Activated T-cell treated with anti-CD3 and anti-CD28 coated beads, Interleukin-2, amount 50 U/mL, for 24 hours (primary cell): ENCODE results near the gene RRN3.
A peak's percentile ranks its signal among the peaks of the same experiment; 100 is the strongest.
"Not testable (repeated sequence)": the region's sequence is repeated elsewhere in the genome, so short reads cannot be mapped to it uniquely, and the experiment has no call there.

Experiments
- DNase-seq: peaks from one replicate; pipeline ENCODE4 v3.0.0-alpha.2; 2020
- H3K27ac Mint-ChIP-seq: 2 replicates; pipeline ENCODE4 v1.8.0; 2020; ENCODE audit warnings: mild to moderate bottlenecking, mixed read lengths
- H3K27me3 Mint-ChIP-seq: 2 replicates; pipeline ENCODE4 v1.8.0; 2020; ENCODE audit warnings: mixed read lengths
- H3K36me3 Mint-ChIP-seq: 2 replicates; pipeline ENCODE4 v1.8.0; 2020; ENCODE audit warnings: low read depth, mixed read lengths
- H3K4me1 Mint-ChIP-seq: 2 replicates; pipeline ENCODE4 v1.8.0; 2020; ENCODE audit warnings: low read depth, mixed read lengths
- H3K4me3 Mint-ChIP-seq: 2 replicates; pipeline ENCODE4 v1.8.0; 2020; ENCODE audit warnings: mild to moderate bottlenecking, moderate library complexity, mixed read lengths
- H3K9me3 Mint-ChIP-seq: 2 replicates; pipeline ENCODE4 v1.8.0; 2020; ENCODE audit warnings: mixed read lengths

The RRN3 gene

DNA sequence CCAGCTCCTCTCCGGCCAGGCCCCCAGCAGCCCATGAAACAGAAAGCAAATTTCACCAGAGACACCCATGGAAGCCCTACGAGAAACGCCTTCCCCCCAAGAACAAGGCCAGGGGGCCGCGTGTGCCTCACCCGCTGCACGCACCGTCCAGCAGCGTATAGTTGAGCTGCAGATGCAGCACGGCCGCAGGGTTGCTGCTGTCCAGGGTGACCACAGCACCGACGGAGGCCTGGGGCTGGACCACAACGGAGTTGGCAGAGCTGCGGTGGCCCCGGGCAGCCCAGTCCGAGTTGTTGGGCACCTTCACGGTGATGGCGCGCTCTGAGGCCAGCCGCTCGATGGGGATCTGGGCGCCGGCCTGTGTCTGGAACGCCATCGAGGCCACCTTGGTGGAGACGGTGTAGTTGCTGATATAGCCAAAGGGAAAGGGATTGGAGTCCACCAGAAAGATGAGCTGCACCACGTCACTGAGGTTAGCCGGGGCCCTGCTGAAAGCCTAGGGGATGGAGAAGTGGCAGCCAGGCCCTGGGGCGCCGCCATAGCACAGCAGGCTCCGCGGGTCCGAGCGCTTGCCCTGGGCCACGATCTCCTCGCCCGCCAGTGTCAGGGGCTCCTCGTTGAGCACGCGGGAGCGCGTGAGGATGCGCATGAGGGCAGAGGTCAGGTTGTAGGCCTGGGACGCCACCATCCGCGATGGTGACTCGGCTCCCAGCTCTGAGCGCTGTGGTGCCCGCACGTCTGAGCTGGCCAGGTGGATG, 37.0 kb upstream of the RRN3 start:
- H3K27me3 Mint-ChIP-seq, H3K4me1 Mint-ChIP-seq, H3K4me3 Mint-ChIP-seq, H3K9me3 Mint-ChIP-seq, H3K27ac Mint-ChIP-seq, DNase-seq: not testable (repeated sequence)
- H3K36me3 Mint-ChIP-seq = peaks cover 22% of the 10 kb centered on the region

DNA sequence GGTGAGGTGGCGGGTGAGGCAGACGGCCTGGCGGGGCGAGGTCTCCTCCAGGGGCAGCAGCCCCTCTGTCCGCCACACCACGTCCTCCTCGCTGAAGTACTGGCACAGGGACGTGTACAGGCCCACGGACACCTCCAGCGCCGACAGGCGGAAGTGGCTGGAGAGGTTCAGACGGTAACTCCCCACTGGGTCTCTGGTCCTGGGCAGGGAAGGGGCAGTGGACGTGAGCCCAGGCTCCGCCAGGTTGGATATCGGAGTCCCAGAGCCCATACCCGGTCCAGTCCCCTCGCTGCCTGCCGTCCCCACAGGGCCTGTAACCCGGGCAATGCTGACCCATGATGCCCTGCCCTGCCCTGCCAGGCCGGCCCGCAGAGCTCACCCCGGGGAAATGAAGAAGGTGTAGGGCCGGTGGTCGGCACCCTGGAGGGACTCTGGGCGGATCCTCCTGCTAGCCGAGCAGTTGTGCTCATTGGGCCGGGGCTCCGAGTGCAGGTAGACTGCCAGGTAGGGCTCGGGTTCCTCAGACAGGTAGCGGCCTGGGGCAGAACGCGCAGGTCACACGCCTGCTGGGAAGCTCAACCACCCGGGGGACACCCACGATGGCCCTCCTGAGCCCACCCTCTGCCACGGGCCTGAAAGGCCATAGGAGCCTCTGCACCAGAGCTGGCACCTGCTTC, 36.3 kb upstream of the RRN3 start:
- H3K9me3 Mint-ChIP-seq, H3K27me3 Mint-ChIP-seq, H3K4me1 Mint-ChIP-seq, H3K27ac Mint-ChIP-seq, DNase-seq, H3K4me3 Mint-ChIP-seq: not testable (repeated sequence)
- H3K36me3 Mint-ChIP-seq = peaks cover 22% of the 10 kb centered on the region

DNA sequence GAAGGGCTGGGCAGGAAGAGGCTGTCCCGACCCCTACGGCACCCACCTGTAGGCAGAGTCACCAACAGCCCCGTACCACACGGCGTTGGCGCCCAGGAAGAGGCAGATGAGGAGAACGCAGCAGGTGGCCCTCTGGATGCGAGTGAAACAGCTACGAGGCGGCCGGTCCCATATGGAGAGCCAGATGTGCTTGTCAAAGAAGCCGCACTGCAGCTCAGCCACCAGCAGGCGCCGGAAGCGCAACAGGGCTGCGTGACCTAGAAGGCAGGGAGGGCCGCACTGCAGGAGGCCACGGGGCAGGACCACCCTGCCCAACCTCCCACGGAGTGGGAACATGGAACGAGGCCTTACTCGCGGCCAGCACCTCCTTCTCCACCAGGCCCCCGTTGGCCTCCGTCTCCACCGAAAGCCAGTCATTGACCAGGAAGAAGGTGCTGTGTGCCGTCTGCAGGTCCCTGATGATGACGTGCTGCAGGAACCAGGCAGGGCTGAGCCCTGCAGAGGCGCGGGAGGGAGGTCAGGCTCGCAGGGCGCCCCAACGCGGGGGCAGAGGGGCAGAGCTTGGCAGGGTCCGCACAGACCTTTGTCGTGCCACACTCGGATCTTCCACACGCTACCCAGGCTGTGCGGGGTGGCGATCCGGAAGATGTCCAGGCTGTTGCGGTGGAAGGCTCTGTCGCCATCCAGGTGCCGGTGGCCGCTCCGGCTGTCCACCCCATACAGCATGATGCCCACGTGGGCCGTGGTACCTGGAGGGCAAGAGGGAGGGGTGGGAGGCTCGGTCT, 33.8 kb upstream of the RRN3 start:
- not testable (repeated sequence) for H3K4me1 Mint-ChIP-seq, H3K27ac Mint-ChIP-seq, H3K27me3 Mint-ChIP-seq, DNase-seq, H3K9me3 Mint-ChIP-seq, H3K4me3 Mint-ChIP-seq
- H3K36me3 Mint-ChIP-seq = peaks cover 19% of the 10 kb centered on the region

DNA sequence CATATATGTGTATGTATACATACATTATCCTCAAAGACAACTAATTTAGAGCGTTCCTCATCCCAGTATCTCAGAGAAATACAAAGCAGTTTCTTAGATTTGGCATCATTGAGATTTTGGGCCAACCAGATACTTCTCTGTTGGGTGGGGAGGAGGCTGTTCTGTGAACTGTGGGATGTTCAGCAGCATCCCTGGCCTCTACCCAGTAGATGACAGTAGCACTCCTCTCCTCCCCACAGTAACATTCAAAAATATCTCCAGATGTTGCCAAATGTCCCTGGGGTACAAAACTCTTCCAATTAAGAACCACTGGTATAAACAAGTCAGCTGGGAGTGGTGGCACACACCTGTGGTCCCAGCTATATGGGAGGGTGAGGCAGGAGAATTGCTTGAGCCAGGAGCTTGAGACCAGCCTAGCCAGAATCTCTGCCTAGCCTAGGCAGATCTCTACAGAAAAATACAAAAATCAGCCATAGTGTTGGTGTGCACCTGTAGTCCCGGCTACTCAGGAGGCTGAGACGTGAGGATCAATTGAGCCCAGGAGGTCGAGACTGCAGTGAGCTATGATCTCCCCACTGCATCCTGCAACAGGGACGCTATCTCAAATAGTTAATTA, 6.4 kb upstream of the RRN3 start:
- not testable (repeated sequence) for H3K36me3 Mint-ChIP-seq, H3K27ac Mint-ChIP-seq, H3K4me1 Mint-ChIP-seq, H3K27me3 Mint-ChIP-seq, DNase-seq, H3K4me3 Mint-ChIP-seq, H3K9me3 Mint-ChIP-seq

DNA sequence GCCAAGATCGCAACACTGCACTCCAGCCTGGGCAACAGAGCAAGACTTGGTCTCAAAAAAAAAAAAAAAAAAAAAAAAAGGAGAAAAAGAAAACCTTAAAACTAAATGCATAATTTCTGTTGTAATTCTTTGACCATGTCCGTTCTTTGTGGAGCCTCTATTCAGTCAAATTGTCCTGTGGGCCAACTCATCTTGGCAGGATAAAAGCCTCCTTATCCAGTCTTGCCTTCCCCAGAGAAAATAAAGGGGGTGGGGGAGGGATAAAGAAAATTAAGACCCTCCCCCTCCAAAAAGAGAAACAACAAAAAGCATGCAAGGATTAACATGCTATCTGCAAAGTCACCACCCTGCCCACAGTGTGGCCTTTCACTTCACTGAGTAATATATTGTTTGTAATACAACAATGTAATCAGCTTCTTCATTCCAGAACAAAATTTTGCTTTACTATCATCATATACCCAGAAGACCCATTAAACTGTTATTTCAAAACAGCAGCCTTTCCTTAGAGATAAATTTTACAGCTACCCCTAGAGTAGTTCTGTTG, 5.4 kb upstream of the RRN3 start:
- not testable (repeated sequence) for DNase-seq, H3K36me3 Mint-ChIP-seq, H3K9me3 Mint-ChIP-seq, H3K4me1 Mint-ChIP-seq, H3K27me3 Mint-ChIP-seq, H3K4me3 Mint-ChIP-seq, H3K27ac Mint-ChIP-seq

DNA sequence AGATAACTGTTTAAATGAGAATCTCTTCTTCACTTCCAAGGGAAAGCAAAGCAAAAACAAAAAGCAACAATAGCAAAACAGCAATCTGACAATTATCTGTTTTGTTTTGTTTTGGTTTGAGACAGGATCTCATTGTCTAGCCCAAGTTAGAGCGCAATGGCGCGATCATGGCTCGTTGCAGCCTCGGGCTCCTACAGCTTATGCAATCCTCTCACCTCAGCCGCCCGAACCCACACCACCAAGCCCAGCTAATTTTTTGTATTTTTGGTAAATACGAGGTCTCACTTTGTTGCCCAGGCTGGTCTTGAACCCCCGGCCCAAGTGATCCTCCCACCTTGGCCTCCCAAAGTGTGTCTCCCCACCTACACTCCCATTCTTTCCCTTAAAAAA, 2.5 kb upstream of the RRN3 start:
- H3K9me3 Mint-ChIP-seq, H3K27ac Mint-ChIP-seq, H3K27me3 Mint-ChIP-seq, H3K4me3 Mint-ChIP-seq, DNase-seq: not testable (repeated sequence)
- peaks cover 29% of the 10 kb centered on the region for H3K36me3 Mint-ChIP-seq
- H3K4me1 Mint-ChIP-seq = peaks cover 20% of the 10 kb centered on the region

DNA sequence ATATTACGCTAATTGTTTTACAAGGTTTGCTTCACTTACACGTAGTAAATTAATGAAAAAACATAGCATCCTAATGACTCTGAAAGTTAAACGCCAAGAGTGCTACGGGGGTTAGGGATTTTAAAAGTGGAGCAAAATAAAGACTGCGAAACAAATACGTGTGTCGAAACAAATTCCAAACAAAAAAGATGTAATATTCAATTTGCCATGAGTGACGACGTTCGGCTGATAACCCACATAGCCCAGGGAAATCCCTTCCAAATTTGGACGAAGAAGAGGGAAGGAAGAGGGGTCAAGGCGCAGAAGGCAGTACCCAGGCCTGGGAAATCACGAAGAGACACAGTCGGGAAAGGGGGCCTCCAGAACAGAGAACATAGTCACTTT, 509 bp downstream of the RRN3 start:
- H3K36me3 Mint-ChIP-seq = peaks cover 57% of the 10 kb centered on the region
- H3K4me1 Mint-ChIP-seq = peaks cover 31% of the 10 kb centered on the region
- H3K4me3 Mint-ChIP-seq = peak overlapping the region; percentile 99
- peak overlapping the region; percentile 99 for H3K27ac Mint-ChIP-seq
- not testable (repeated sequence) for H3K27me3 Mint-ChIP-seq, H3K9me3 Mint-ChIP-seq, DNase-seq

DNA sequence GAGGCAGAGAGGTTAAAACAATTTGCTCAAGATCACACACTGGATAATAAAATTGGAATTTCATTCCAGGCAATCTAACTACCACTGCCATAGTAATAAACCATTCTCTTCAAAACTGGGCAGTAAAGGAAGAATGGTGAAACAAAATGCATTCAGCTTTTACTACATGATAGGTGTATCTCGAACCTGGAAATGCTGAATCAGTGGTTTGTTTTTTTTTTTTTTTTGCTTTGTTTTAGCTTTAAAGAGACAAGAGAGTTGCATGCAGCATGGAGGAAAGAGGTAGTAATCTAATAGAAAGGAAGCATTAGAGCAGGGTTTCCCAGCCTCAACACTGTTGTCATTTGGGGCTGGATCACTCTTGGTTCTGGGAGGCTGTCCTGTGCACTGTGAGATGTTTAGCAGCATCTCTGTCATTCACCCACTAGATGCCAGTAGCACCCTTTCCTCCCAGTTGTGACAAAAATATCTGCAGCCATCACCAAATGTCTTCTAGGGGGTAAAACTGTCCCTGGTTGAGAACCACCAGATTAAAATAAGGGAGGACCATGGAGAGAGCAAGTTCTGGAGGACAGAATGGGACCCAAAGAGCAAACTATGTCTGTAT, 3.3 kb downstream of the RRN3 start:
- not testable (repeated sequence) for H3K4me3 Mint-ChIP-seq, DNase-seq, H3K27me3 Mint-ChIP-seq, H3K9me3 Mint-ChIP-seq
- H3K4me1 Mint-ChIP-seq = peaks cover 33% of the 10 kb centered on the region
- peaks cover 81% of the 10 kb centered on the region for H3K36me3 Mint-ChIP-seq
- peak overlapping the region; percentile 76 for H3K27ac Mint-ChIP-seq

GRCh38 chr16:15082788-15083187, 11.3 kb downstream of the RRN3 start:
- not testable (repeated sequence) for H3K4me3 Mint-ChIP-seq, H3K27me3 Mint-ChIP-seq, DNase-seq, H3K4me1 Mint-ChIP-seq, H3K9me3 Mint-ChIP-seq
- H3K27ac Mint-ChIP-seq = peak overlapping the region; percentile 81
- H3K36me3 Mint-ChIP-seq = peaks cover 92% of the 10 kb centered on the region

GRCh38 chr16:15080883-15081282, 13.2 kb downstream of the RRN3 start:
- not testable (repeated sequence) for H3K27ac Mint-ChIP-seq, H3K4me3 Mint-ChIP-seq, H3K27me3 Mint-ChIP-seq, H3K9me3 Mint-ChIP-seq, DNase-seq
- H3K36me3 Mint-ChIP-seq = peaks cover 95% of the 10 kb centered on the region
- peaks cover 12% of the 10 kb centered on the region for H3K4me1 Mint-ChIP-seq

- Mint-ChIP-seq H3K36me3 (peaks cover 96% of the 10 kb centered on the region), H3K27ac (peak overlapping the region; percentile 90), H3K4me1 (peaks cover 15% of the 10 kb centered on the region)
- not testable (repeated sequence) for H3K27me3 Mint-ChIP-seq, DNase-seq, H3K4me3 Mint-ChIP-seq, H3K9me3 Mint-ChIP-seq
These were observed 17.9 kb downstream of the RRN3 start for GRCh38 chr16:15076161-15076560.

- no peaks in the 10 kb centered on the region for H3K27me3 Mint-ChIP-seq
- peaks cover 94% of the 10 kb centered on the region for H3K36me3 Mint-ChIP-seq
- no peak overlapping the region for H3K27ac Mint-ChIP-seq
- H3K4me1 Mint-ChIP-seq = peaks cover 15% of the 10 kb centered on the region
- H3K9me3 Mint-ChIP-seq = no peaks in the 10 kb centered on the region
- no peak for DNase-seq
- no peak overlapping the region for H3K4me3 Mint-ChIP-seq
These were observed 21.0 kb downstream of the RRN3 start for GRCh38 chr16:15073101-15073500.

GRCh38 chr16:15071916-15072769, 21.9 kb downstream of the RRN3 start:
- Mint-ChIP-seq H3K27ac (peak overlapping the region; percentile 37), H3K4me1 (peaks cover 13% of the 10 kb centered on the region), H3K36me3 (peaks cover 89% of the 10 kb centered on the region)
- H3K9me3 Mint-ChIP-seq, DNase-seq, H3K27me3 Mint-ChIP-seq, H3K4me3 Mint-ChIP-seq: not testable (repeated sequence)
